Measurements from ENCODE around the gene MXRA8.

DNA sequence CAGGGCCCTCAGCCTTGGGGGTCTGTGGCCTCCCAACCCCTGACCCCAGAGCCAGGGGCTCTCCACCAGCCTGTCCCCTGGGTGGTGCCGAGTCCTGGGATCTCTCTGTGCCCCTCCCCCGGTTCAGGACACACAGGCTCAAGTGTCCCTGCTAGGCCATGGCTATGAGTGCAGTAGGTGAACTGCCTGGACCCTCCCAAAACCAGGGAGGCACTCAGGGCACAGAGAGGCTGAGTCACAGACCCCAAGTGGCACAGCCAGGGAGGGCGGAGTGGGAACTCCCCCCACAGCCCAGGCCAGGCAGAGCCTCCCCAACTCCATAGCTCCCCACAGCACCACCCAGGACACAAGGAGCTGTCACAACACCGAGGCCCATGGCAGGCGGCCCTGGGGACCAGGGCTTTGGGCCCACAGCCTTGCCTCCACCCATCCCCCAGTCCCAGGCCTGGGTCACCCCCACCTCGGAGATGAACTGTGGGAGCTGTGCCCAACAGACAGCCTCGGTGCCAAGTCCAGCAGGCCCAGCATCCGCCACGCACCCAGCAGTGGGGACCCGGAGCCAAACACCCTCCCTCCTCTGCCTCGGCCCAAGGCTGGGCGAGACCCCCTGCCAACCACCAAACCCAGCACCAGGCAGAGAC lies 12.4 kb downstream of the MXRA8 start:
- TF ChIP-seq, protein P1, sequence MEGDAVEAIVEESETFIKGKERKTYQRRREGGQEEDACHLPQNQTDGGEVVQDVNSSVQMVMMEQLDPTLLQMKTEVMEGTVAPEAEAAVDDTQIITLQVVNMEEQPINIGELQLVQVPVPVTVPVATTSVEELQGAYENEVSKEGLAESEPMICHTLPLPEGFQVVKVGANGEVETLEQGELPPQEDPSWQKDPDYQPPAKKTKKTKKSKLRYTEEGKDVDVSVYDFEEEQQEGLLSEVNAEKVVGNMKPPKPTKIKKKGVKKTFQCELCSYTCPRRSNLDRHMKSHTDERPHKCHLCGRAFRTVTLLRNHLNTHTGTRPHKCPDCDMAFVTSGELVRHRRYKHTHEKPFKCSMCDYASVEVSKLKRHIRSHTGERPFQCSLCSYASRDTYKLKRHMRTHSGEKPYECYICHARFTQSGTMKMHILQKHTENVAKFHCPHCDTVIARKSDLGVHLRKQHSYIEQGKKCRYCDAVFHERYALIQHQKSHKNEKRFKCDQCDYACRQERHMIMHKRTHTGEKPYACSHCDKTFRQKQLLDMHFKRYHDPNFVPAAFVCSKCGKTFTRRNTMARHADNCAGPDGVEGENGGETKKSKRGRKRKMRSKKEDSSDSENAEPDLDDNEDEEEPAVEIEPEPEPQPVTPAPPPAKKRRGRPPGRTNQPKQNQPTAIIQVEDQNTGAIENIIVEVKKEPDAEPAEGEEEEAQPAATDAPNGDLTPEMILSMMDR (IDR thresholded peaks at IDR 0.05; ENCODE audit: insufficient read depth, low read length, poor library complexity, severe bottlenecking), result no peak
- no peak for TF ChIP-seq EZH2phosphoT487 (conservative IDR thresholded peaks at IDR 0.05; ENCODE audit: low read length)
